Stimulated activated CD4-positive, alpha-beta T cell treated with anti-CD3 and anti-CD28 coated beads, Interleukin-2, amount 100 ng/mL, for 48 hours (primary cell): ENCODE data around the gene LTA4H.
"Not testable (repeated sequence)": the region's sequence is repeated elsewhere in the genome, so short reads cannot be mapped to it uniquely, and the experiment has no call there.

Experiments
- DNase-seq, 2 donors: peaks; one replicate each; pipeline ENCODE4 v3.0.0-alpha.2; 2020

The LTA4H gene

GRCh38 chr12:95988506-95989275, 46.7 kb downstream of the LTA4H start:
- no peak for DNase-seq

- DNase-seq: no peak
These were observed 48.5 kb downstream of the LTA4H start for GRCh38 chr12:95986635-95987570.

GRCh38 chr12:95984682-95985081, 50.7 kb downstream of the LTA4H start:
- DNase-seq: no peak

- no peak for DNase-seq
These were observed 52.8 kb downstream of the LTA4H start for GRCh38 chr12:95982602-95983001.

GRCh38 chr12:95980437-95980836, 55.0 kb downstream of the LTA4H start:
- DNase-seq: no peak

- no peak for DNase-seq
These were observed 56.6 kb downstream of the LTA4H start for GRCh38 chr12:95978774-95979173.

GRCh38 chr12:95978351-95978750, 57.0 kb downstream of the LTA4H start:
- DNase-seq: no peak

GRCh38 chr12:95977764-95978305, 57.6 kb downstream of the LTA4H start:
- DNase-seq: no peak

- DNase-seq: no peak
These were observed 59.0 kb downstream of the LTA4H start for GRCh38 chr12:95976416-95976832.

- no peak for DNase-seq
These were observed 59.9 kb downstream of the LTA4H start for GRCh38 chr12:95975491-95975890.

GRCh38 chr12:95974358-95974757, 61.0 kb downstream of the LTA4H start:
- no peak for DNase-seq

GRCh38 chr12:95972832-95973456, 62.4 kb downstream of the LTA4H start:
- DNase-seq: no peak

GRCh38 chr12:95970905-95971304, 64.5 kb downstream of the LTA4H start:
- DNase-seq: no peak

GRCh38 chr12:95969116-95969515, 66.3 kb downstream of the LTA4H start:
- not testable (repeated sequence) for DNase-seq

- no peak for DNase-seq
These were observed 68.1 kb downstream of the LTA4H start for GRCh38 chr12:95967301-95967700.

- DNase-seq: no peak
These were observed 69.0 kb downstream of the LTA4H start for GRCh38 chr12:95966287-95966870.

- DNase-seq: no peak
These were observed 72.3 kb downstream of the LTA4H start for GRCh38 chr12:95963096-95963495.

GRCh38 chr12:95962222-95962621, 73.2 kb downstream of the LTA4H start:
- DNase-seq: no peak

GRCh38 chr12:95960241-95960640, 75.1 kb downstream of the LTA4H start:
- DNase-seq: no peak

GRCh38 chr12:95959107-95959506, 76.3 kb downstream of the LTA4H start:
- no peak for DNase-seq

GRCh38 chr12:95956557-95957145, 78.7 kb downstream of the LTA4H start:
- DNase-seq: no peak

- no peak for DNase-seq
These were observed 79.7 kb downstream of the LTA4H start for GRCh38 chr12:95955549-95956159.
